HTR-8/SVneo (cell line): ENCODE results near the gene SCTR.

Source experiments
- DNase-seq: peaks from one replicate; pipeline ENCODE4 v3.0.0; 2011; ENCODE audit warnings: low spot score, mixed read lengths; ENCODE audit not compliant: insufficient read length
- FAIRE-seq: peaks from 2 replicates; lab custom pipeline; 2011; peaks lifted over from hg19 to GRCh38; lab: Jason Lieb, UNC

SCTR gene

GRCh38 chr2:119489232-119489952 lies 34.9 kb downstream of the SCTR start:
- DNase-seq (no peak), FAIRE-seq (no peak)

GRCh38 chr2:119488245-119489214 lies 35.8 kb downstream of the SCTR start:
- FAIRE-seq: no peak
- DNase-seq: no peak

- FAIRE-seq (peak; percentile 20), DNase-seq (no peak)
These were observed 36.6 kb downstream of the SCTR start for GRCh38 chr2:119487434-119488244.

GRCh38 chr2:119486886-119487285 lies 37.4 kb downstream of the SCTR start:
- DNase-seq (no peak), FAIRE-seq (no peak)

GRCh38 chr2:119486196-119486827 lies 38.0 kb downstream of the SCTR start:
- DNase-seq (no peak), FAIRE-seq (no peak)

GRCh38 chr2:119485336-119486110 lies 38.8 kb downstream of the SCTR start:
- DNase-seq: no peak
- no peak for FAIRE-seq

- DNase-seq: no peak
- FAIRE-seq: no peak
These were observed 39.4 kb downstream of the SCTR start for GRCh38 chr2:119484834-119485233.

GRCh38 chr2:119483896-119484718 lies 40.2 kb downstream of the SCTR start:
- DNase-seq (no peak), FAIRE-seq (no peak)

GRCh38 chr2:119483395-119483753 lies 40.9 kb downstream of the SCTR start:
- FAIRE-seq (no peak), DNase-seq (no peak)

GRCh38 chr2:119482481-119483394 lies 41.5 kb downstream of the SCTR start:
- FAIRE-seq (no peak), DNase-seq (no peak)

- DNase-seq (no peak), FAIRE-seq (no peak)
These were observed 42.5 kb downstream of the SCTR start for GRCh38 chr2:119481501-119482455.

GRCh38 chr2:119480718-119481142 lies 43.6 kb downstream of the SCTR start:
- no peak for FAIRE-seq
- no peak for DNase-seq

- FAIRE-seq (no peak), DNase-seq (no peak)
These were observed 44.1 kb downstream of the SCTR start for GRCh38 chr2:119480184-119480583.

GRCh38 chr2:119478978-119479295 lies 45.3 kb downstream of the SCTR start:
- DNase-seq (no peak), FAIRE-seq (no peak)

- no peak for FAIRE-seq
- no peak for DNase-seq
These were observed 45.9 kb downstream of the SCTR start for GRCh38 chr2:119478188-119478977.

- no peak for DNase-seq
- no peak for FAIRE-seq
These were observed 47.2 kb downstream of the SCTR start for GRCh38 chr2:119477113-119477505.
